ENCODE data around the gene GGT7. TPM values are rescaled to one million over a fixed set of nuclear protein-coding genes. Genes with fewer than 3 reads are reported as not detected.

The GGT7 gene
- total and polyA plus RNA-seq, 2 of the 4 experiments (the other 2 are of a cell fraction), result 3.4 to 25.9 TPM

GRCh38 chr20:34894723-34895122 lies 22.1 kb upstream of the GGT7 start:
- no peak for ATAC-seq (ENCODE audit: low read depth)
- no peak overlapping the region for H2BK5ac ChIP-seq (ENCODE audit: low read depth, low read length, poor library complexity, severe bottlenecking)
- H3K9me3 ChIP-seq (ENCODE audit: control insufficient read depth, insufficient read depth, low read length), result no peaks in the 10 kb centered on the region
- H3K27me3 ChIP-seq (ENCODE audit: control insufficient read depth, insufficient read depth, low read length), result no peaks in the 10 kb centered on the region
- H3K4me3 ChIP-seq (ENCODE audit: insufficient read depth, low read depth, low read length), result no peak overlapping the region
- ChIA-PET CTCF (no interaction called here), POLR2A (ENCODE audit: unreplicated experiment) (no interaction called here)
- no peak for DNase-seq
- no peak overlapping the region for H3K9ac ChIP-seq (ENCODE audit: low read depth, low read length)
- no peaks in the 10 kb centered on the region for H3K36me3 ChIP-seq (ENCODE audit: control insufficient read depth, insufficient read depth, low read length)
- H3K4ac ChIP-seq (ENCODE audit: low read depth, low read length), result no peak overlapping the region
- H3K23ac ChIP-seq (ENCODE audit: low read depth, low read length), result no peak overlapping the region
- dilution Hi-C loops (cut with HindIII; ENCODE audit: low sequenced_read_pairs, unreplicated experiment), result no loop called here
- no TSS peak for BruUV-seq (replicated peaks)
- H3K9me1 ChIP-seq (ENCODE audit: insufficient read depth, low read length), result peaks cover 4% of the 10 kb centered on the region
- H4K5ac ChIP-seq (ENCODE audit: low read depth, low read length), result no peak overlapping the region
- H4K20me1 ChIP-seq (ENCODE audit: insufficient read depth, low read length), result peaks cover 3% of the 10 kb centered on the region; the same call in 1 of the 2 replicates
- no peak overlapping the region for H2AK5ac ChIP-seq (ENCODE audit: low read depth, low read length)
- peaks cover 14 to 27% of the 10 kb centered on the region in 2 experiments; a peak in 3 of 4 replicates for H3K79me1 ChIP-seq (ENCODE audit: low read depth in 1 of 2, low read length in 2 of 2)
- no peak overlapping the region for H3K27ac ChIP-seq (ENCODE audit: insufficient read depth, low read length)
- no peak overlapping the region for H3K4me2 ChIP-seq (ENCODE audit: low read depth, low read length)
- no CpG with 5 or more reads among the region's 1 CpG for WGBS, 2 experiments (ENCODE audit: extremely low coverage in 2 of 2, insufficient read length in 1 of 2)
- no peak overlapping the region for H2AK9ac ChIP-seq (replicated peaks; ENCODE audit: low read depth, low read length, poor library complexity)
- H2BK15ac ChIP-seq (ENCODE audit: low read depth, low read length), result no peak overlapping the region
- H4K91ac ChIP-seq (ENCODE audit: insufficient read depth, low read depth, low read length), result no peak overlapping the region
- TF ChIP-seq CHD1 (IDR thresholded peaks at IDR 0.05; ENCODE audit: low read depth, low read length) (no peak), CTCF (conservative IDR thresholded peaks at IDR 0.05; ENCODE audit: low read depth, low read length) (no peak), RFX5 (IDR thresholded peaks at IDR 0.05; ENCODE audit: low read depth, low read length) (no peak), SMC3 (IDR thresholded peaks at IDR 0.05; ENCODE audit: low read depth, low read length) (no peak)
- H4K8ac ChIP-seq (ENCODE audit: low read depth in 2 of 2, low read length in 2 of 2), result no peak overlapping the region
- no peak overlapping the region for H3K14ac ChIP-seq (replicated peaks; ENCODE audit: low read depth, low read length)
- no peak overlapping the region for H3K18ac ChIP-seq (ENCODE audit: low read depth, low read length)
- no peak overlapping the region for H3K56ac ChIP-seq (ENCODE audit: extremely low read depth, insufficient read depth, low read length)
- H2AFZ ChIP-seq (replicated peaks; ENCODE audit: low read length, poor library complexity), result no peak overlapping the region
- H2BK120ac ChIP-seq (ENCODE audit: low read depth, low read length), result no peak overlapping the region
- intact Hi-C loops (cut with micrococcal nuclease), result no loop called here
- peaks cover 16% of the 10 kb centered on the region for H3K4me1 ChIP-seq (ENCODE audit: control insufficient read depth, insufficient read depth, low read length)
- H2BK20ac ChIP-seq (ENCODE audit: low read depth, low read length), result no peak overlapping the region
- in situ Hi-C loops (cut with MboI; ENCODE audit: low sequenced_read_pairs), result no loop called here
